Right kidney (tissue), 1 donor: ENCODE data around the gene NUAK2.

Experiments used
- DNase-seq: peaks from one replicate; pipeline ENCODE4 v3.0.0-alpha.2; 2016

The NUAK2 gene

DNA sequence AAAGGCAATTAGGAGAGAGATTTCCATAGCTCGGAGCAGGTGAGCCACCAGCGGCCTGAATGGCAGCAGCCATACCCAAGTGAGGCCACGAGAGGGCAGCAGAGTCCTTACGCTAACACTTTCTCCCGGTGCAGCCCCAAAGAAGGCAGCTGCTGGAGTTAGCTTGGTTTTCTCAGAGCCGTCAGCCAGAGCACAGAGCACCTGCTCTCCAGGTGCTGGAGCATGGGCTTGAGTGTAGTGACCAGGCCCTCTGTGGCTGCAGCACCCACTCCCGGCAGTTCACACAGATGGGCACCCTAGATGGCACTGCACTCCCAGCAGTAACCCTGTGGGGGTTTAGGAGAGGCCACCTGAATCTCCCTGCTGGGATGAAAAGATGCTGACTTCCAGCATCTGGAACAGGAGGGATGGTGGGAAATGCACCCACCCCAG lies 48.0 kb downstream of the NUAK2 start:
- peak; percentile 75 for DNase-seq

- no peak for DNase-seq
These were observed 49.0 kb downstream of the NUAK2 start for GRCh38 chr1:205272536-205272935.

DNA sequence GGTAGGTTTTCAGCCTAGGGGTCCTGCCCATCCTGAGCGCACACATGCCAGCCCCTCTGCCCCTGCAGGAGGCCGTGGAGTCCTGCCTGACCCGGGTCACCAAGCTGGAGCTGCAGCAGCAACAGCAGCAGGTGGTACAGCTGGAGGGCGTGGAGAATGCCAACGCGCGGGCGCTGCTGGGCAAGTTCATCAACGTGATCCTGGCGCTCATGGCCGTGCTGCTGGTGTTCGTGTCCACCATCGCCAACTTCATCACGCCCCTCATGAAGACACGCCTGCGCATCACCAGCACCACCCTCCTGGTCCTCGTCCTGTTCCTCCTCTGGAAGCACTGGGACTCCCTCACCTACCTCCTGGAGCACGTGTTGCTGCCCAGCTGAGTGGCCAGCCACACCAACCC lies 49.8 kb downstream of the NUAK2 start:
- DNase-seq: no peak

GRCh38 chr1:205271277-205271676 lies 50.3 kb downstream of the NUAK2 start:
- DNase-seq: no peak

DNA sequence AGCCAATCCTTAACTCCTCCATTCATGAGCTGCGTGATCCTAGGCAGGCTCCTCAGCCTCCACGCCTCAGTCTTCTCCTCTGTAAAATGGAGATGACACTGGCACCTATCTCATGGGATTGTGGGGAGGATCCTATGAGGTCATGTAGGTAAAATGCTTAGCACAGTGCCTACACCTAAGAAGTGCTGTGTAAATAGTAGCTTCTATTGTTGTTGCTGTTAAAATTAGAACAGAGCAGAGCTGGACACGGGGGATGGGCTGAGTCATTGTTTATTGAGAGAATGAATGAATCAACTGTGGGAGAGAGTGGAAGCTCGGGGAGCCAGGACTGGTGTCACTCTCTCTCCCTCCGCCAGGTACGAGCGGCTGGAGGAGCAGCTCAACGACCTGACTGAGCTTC lies 50.8 kb downstream of the NUAK2 start:
- DNase-seq: no peak

GRCh38 chr1:205270271-205270670 lies 51.3 kb downstream of the NUAK2 start:
- no peak for DNase-seq

DNA sequence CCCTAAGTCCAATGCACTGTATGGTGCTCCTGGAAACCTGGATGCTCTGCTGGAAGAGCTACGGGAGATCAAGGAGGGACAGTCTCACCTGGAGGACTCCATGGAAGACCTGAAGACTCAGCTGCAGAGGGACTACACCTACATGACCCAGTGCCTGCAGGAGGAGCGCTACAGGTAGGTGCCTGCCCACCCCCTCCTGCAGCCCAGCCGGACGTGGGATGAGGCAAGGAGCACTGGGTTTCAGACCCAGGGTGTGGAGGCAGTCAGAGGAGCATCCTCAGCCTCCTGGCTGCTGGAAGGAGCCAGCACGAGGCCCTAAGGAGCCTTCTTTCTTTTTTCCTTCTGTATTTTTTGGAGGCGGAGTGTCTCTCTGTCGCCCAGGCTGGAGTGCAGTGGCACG lies 51.8 kb downstream of the NUAK2 start:
- no peak for DNase-seq

- no peak for DNase-seq
These were observed 52.5 kb downstream of the NUAK2 start for GRCh38 chr1:205268846-205269680.

GRCh38 chr1:205267306-205267902 lies 54.1 kb downstream of the NUAK2 start:
- no peak for DNase-seq

- no peak for DNase-seq
These were observed 54.8 kb downstream of the NUAK2 start for GRCh38 chr1:205266611-205267305.

DNA sequence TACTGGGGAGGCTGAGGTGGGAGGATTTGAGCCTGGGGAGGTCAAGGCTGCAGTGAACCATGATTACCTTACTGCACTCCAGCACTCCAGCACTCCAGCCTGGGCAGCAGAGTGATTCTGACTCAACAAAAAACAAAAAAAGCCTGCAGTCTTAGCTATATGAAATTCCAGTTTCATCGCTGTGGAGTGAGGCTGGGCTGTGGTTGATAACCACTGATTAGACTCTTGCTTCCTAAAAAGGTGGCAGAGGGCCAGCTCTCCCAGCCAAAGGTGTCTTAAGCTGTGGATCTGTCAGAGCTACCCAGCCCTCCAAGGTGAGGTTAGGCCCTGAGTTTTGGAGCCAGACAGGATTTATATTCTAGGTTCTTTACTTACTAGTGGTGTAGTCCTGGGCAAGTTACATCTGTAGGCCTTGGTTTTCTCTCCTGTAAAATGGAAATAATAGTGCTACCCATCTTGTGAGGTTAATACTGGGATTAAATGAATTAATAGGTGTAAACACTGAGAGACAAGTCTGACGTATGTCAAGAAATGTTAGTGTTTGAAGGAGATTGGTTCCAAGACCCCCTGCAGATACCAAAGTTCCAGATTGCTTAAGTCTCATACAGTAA lies 57.9 kb downstream of the NUAK2 start:
- DNase-seq: no peak

- no peak for DNase-seq
These were observed 58.8 kb downstream of the NUAK2 start for GRCh38 chr1:205262731-205263171.

DNA sequence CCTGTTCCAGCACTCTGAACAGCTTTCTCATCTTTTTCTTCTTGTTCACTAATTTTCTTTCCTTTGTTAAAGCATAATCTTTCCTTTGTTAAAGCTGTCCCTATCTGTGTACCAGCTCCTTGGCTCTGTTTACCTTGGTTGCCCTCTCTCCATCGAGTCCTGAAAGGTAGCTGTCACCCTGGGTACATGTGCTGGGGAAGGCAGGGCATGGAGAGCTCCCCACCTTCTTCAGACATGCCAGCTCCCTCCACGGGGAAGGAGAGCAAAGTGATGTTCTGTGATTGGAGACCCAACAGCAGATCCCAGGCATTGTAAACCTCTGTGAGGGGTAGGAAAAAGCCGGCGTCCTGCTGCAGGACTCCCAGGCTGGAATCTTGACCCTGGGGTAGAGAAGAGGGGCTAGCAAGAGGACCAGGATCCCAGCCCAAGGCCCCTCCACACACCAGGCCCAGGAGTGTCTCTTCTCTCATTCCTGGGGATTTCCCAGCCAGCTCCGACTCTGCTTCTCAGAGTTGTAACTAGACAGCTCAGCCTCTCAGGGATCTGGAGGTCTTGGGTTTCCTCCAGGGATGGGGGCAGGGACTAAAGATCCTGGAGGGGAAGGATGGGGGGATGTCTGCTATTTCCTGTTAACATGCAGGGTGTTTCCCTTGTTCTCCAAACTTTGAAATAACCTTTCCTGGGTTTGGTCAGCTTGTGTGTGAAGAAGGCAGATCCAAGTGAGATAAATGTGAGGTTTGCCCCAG lies 59.4 kb downstream of the NUAK2 start:
- DNase-seq: peak; percentile 32

- no peak for DNase-seq
These were observed 60.4 kb downstream of the NUAK2 start for GRCh38 chr1:205260948-205261732.

- DNase-seq: no peak
These were observed 61.5 kb downstream of the NUAK2 start for GRCh38 chr1:205259998-205260397.

- DNase-seq: no peak
These were observed 62.2 kb downstream of the NUAK2 start for GRCh38 chr1:205259324-205259832.

GRCh38 chr1:205258719-205259118 lies 62.8 kb downstream of the NUAK2 start:
- DNase-seq: no peak

DNA sequence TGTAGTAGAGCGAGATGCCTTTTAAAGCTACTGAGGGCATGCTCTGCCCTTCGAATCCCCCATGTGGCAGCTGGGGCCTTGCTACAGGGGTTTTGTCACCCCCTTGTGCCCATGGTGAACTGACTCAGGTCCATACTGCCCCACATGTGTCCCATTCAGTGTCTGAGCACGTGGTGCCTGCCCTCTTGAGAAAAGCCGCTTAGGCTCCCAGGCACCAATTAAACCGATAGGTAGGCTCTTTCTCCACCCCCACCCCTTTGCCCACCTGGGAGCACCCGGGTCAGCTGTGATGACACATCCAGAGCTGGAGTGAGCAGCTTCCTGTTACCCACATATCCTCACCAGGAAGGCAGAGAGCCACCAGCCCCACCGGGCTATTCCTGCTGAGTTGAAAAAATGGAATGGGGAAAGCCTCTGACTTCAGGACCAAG lies 63.3 kb downstream of the NUAK2 start:
- DNase-seq: no peak

DNA sequence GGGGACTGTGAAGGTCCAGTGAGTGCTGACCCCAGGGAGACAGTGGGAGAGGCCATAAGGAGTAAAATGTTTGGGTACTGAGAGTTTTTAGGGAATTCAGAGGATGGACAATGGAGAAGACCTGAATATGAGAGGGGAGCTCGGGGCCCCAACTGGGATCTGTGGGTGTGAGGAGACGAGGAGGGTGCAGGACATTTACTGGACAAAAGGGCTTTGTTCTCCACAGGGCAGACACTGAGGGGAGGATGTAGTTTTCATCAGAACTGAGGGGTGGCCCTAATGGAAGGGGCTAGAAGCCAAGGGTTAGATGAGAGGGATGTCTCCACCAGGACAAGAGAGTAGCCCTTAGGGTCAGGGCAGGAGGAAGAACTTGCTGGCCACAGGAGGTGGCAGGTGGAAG lies 63.8 kb downstream of the NUAK2 start:
- DNase-seq: no peak

GRCh38 chr1:205256951-205257625 lies 64.5 kb downstream of the NUAK2 start:
- no peak for DNase-seq
